ENCODE results near the gene ZC3H13. TPM values are rescaled to one million over a fixed set of nuclear protein-coding genes. Genes with fewer than 3 reads are reported as not detected.

Gene ZC3H13
- total and polyA plus RNA-seq, 2 of the 4 experiments (the other 2 are of a cell fraction): 7.7 to 10.8 TPM

DNA sequence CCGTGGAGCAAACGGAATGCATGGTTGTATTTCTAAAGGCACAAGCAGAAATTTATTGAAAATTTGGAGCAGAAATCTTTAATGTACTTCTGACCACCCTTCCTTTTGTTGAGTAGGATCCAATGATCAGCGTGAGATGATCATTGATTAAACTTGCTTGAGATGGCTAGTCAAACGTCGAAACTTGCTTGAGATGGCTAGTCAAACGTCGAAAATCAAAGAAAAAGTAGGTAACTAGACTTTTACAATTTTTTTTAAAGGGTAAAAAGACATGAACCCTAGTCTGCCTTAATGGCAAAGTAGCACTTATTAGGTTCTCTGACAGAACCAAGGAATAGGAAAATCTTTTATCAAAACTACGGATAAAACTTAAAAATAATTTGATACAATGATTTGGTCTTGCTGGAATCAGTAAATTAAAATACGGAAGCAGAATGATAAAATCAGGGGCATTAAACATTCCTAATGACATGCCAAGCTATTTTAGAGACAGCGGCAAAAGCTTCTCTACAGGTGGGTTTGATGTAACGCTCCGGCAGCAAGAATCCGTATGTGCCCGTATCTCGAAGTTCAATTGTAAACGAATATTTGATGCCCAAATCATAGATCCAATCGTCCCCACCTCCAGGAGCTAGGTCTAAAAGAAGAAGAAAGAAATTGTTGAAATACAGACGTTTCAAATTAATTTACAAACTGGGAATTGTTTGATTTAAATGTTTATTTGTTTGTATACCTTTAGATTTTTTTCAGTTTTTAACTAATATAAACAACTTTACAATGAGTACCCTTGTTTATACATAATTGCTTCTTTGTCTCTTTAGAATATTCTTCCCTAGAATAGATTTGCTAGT, 841 bp upstream of the ZC3H13 start:
- CTCF ChIA-PET: no interaction called here
- H2AFZ ChIP-seq (replicated peaks; ENCODE audit: low read length, poor library complexity): peak overlapping the region; percentile 85
- no peaks in the 10 kb centered on the region for H3K9me1 ChIP-seq (ENCODE audit: insufficient read depth, low read length)
- H2BK120ac ChIP-seq (ENCODE audit: low read depth, low read length): no peak overlapping the region
- POLR2A ChIA-PET (ENCODE audit: unreplicated experiment): interaction anchor here (0.7 kb wide), 1 partner anchor 843 kb away, joined by 3 read pairs; the partner anchor contains the start of gene HTR2A
- H3K4me2 ChIP-seq (ENCODE audit: low read depth, low read length): peak overlapping the region; percentile 95
- dilution Hi-C loops (cut with HindIII; ENCODE audit: low sequenced_read_pairs, unreplicated experiment): no loop called here
- H4K91ac ChIP-seq (ENCODE audit: insufficient read depth, low read depth, low read length): 0 out of 2 replicates have a peak overlapping the region, but pooled peaks have one; percentile 2
- H3K79me1 ChIP-seq (ENCODE audit: low read depth in 1 of 2, low read length in 2 of 2): peaks cover 0 to 9% of the 10 kb centered on the region in 2 experiments; a peak in 3 of 4 replicates
- H3K27me3 ChIP-seq (ENCODE audit: control insufficient read depth, insufficient read depth, low read length): no peaks in the 10 kb centered on the region
- H2BK15ac ChIP-seq (ENCODE audit: low read depth, low read length): no peak overlapping the region
- peak overlapping the region; percentile 80 for H3K4me3 ChIP-seq (ENCODE audit: insufficient read depth, low read depth, low read length)
- BruUV-seq (replicated peaks): no TSS peak
- no peak overlapping the region for H2AK9ac ChIP-seq (replicated peaks; ENCODE audit: low read depth, low read length, poor library complexity)
- peak overlapping the region; percentile 39; the same call in 1 of the 2 replicates for H4K5ac ChIP-seq (ENCODE audit: low read depth, low read length)
- no peak overlapping the region for H3K18ac ChIP-seq (ENCODE audit: low read depth, low read length)
- peak overlapping the region; percentile 7; the same call in 1 of the 2 replicates for H3K4ac ChIP-seq (ENCODE audit: low read depth, low read length)
- in situ Hi-C loops (cut with MboI; ENCODE audit: low sequenced_read_pairs): no loop called here
- intact Hi-C loops (cut with micrococcal nuclease): loop anchor here (10.0 kb wide), 1 partner anchor 279 kb away; no protein-coding TSS in a partner anchor
- H3K56ac ChIP-seq (ENCODE audit: extremely low read depth, insufficient read depth, low read length): peak overlapping the region; percentile 7; the same call in 1 of the 2 replicates
- no peak overlapping the region for H2BK5ac ChIP-seq (ENCODE audit: low read depth, low read length, poor library complexity, severe bottlenecking)
- no peaks in the 10 kb centered on the region for H3K4me1 ChIP-seq (ENCODE audit: control insufficient read depth, insufficient read depth, low read length)
- no peak overlapping the region for H3K14ac ChIP-seq (replicated peaks; ENCODE audit: low read depth, low read length)
- H3K9ac ChIP-seq (ENCODE audit: low read depth, low read length): peak overlapping the region; percentile 75
- H3K27ac ChIP-seq (ENCODE audit: insufficient read depth, low read length): no peak overlapping the region
- no peak overlapping the region for H3K23ac ChIP-seq (ENCODE audit: low read depth, low read length)
- no peaks in the 10 kb centered on the region for H3K9me3 ChIP-seq (ENCODE audit: control insufficient read depth, insufficient read depth, low read length)
- no peak overlapping the region for H2BK20ac ChIP-seq (ENCODE audit: low read depth, low read length)
- H2AK5ac ChIP-seq (ENCODE audit: low read depth, low read length): no peak overlapping the region
- no CpG with 5 or more reads among the region's 18 CpGs for WGBS, 2 experiments (ENCODE audit: extremely low coverage in 2 of 2, insufficient read length in 1 of 2)
- H4K20me1 ChIP-seq (ENCODE audit: insufficient read depth, low read length): no peaks in the 10 kb centered on the region; the same call in 1 of the 2 replicates
- ATAC-seq (ENCODE audit: low read depth) (no peak), DNase-seq (no peak)
- no peaks in the 10 kb centered on the region for H3K36me3 ChIP-seq (ENCODE audit: control insufficient read depth, insufficient read depth, low read length)
- TF ChIP-seq RCOR1 (IDR thresholded peaks at IDR 0.05; ENCODE audit: insufficient replicate concordance, low read length) (no peak), MXI1 (IDR thresholded peaks at IDR 0.05; ENCODE audit: borderline replicate concordance, low read depth, low read length) (no peak), SMC3 (IDR thresholded peaks at IDR 0.05; ENCODE audit: low read depth, low read length) (no peak), CEBPB (IDR thresholded peaks at IDR 0.05; ENCODE audit: low read depth, low read length) (no peak), BHLHE40 (IDR thresholded peaks at IDR 0.05; ENCODE audit: low read depth, low read length) (no peak), MAFK (IDR thresholded peaks at IDR 0.05; ENCODE audit: low read depth, low read length) (no peak), RFX5 (IDR thresholded peaks at IDR 0.05; ENCODE audit: low read depth, low read length) (no peak), CHD1 (IDR thresholded peaks at IDR 0.05; ENCODE audit: low read depth, low read length) (no peak)
- TF ChIP-seq, protein P1, sequence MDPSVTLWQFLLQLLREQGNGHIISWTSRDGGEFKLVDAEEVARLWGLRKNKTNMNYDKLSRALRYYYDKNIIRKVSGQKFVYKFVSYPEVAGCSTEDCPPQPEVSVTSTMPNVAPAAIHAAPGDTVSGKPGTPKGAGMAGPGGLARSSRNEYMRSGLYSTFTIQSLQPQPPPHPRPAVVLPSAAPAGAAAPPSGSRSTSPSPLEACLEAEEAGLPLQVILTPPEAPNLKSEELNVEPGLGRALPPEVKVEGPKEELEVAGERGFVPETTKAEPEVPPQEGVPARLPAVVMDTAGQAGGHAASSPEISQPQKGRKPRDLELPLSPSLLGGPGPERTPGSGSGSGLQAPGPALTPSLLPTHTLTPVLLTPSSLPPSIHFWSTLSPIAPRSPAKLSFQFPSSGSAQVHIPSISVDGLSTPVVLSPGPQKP (IDR thresholded peaks at IDR 0.05; ENCODE audit: borderline replicate concordance, low read depth, low read length): no peak
- H4K8ac ChIP-seq (ENCODE audit: low read depth in 2 of 2, low read length in 2 of 2): peak overlapping the region; percentile 28 to 36; a peak in 3 of 4 replicates

Data from IMR-90 (cell line).